ENCODE data around the gene ZFP36L1. TPM values are rescaled to one million over a fixed set of nuclear protein-coding genes. Genes with fewer than 3 reads are reported as not detected.

Gene ZFP36L1
- total and polyA plus RNA-seq, 9 of the 15 experiments (the other 6 are each of a cell fraction or from before 2014, with no cell fraction given) = 1.3 to 26.6 (median 3.7) TPM

GRCh38 chr14:68816183-68816942 lies 23.5 kb upstream of the ZFP36L1 start (continued):
- no peak for TF ChIP-seq RBM14 (IDR thresholded peaks at IDR 0.05; ENCODE audit: borderline replicate concordance, insufficient read depth, low read depth, low read length)
- TF ChIP-seq ZNF584 (CRISPR knock-in tag; IDR thresholded peaks at IDR 0.05; ENCODE audit: low read depth) = peak; percentile 86
- no peak for TF ChIP-seq HINFP (tag; conservative IDR thresholded peaks at IDR 0.05; ENCODE audit: low read depth)
- TF ChIP-seq ZSCAN29 (IDR thresholded peaks at IDR 0.05) = no peak
- TF ChIP-seq MNT (conservative IDR thresholded peaks at IDR 0.05) = peak in 1 of 2 experiments; percentile 48; a peak in 1 of 4 replicates
- TF ChIP-seq BCL6 (CRISPR knock-in tag; IDR thresholded peaks at IDR 0.05) = no peak
- TF ChIP-seq CREB3L1 (IDR thresholded peaks at IDR 0.05; ENCODE audit: borderline replicate concordance, low read depth) = peak; percentile 63; the same call in 1 of the 2 replicates
- TF ChIP-seq, protein P1, sequence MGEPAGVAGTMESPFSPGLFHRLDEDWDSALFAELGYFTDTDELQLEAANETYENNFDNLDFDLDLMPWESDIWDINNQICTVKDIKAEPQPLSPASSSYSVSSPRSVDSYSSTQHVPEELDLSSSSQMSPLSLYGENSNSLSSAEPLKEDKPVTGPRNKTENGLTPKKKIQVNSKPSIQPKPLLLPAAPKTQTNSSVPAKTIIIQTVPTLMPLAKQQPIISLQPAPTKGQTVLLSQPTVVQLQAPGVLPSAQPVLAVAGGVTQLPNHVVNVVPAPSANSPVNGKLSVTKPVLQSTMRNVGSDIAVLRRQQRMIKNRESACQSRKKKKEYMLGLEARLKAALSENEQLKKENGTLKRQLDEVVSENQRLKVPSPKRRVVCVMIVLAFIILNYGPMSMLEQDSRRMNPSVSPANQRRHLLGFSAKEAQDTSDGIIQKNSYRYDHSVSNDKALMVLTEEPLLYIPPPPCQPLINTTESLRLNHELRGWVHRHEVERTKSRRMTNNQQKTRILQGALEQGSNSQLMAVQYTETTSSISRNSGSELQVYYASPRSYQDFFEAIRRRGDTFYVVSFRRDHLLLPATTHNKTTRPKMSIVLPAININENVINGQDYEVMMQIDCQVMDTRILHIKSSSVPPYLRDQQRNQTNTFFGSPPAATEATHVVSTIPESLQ (CRISPR knock-in tag; IDR thresholded peaks at IDR 0.05) = peak; percentile 20; the same call in 1 of the 2 replicates
- TF ChIP-seq ELF1 (tag; IDR thresholded peaks at IDR 0.05) = peak; percentile 80
- peak; percentile 59; the same call in 1 of the 2 replicates for TF ChIP-seq MTA3 (IDR thresholded peaks at IDR 0.05; ENCODE audit: borderline replicate concordance)
- peak; percentile 39; the same call in 1 of the 2 replicates for TF ChIP-seq ELF2 (CRISPR knock-in tag; IDR thresholded peaks at IDR 0.05)
- no peak for TF ChIP-seq DNMT1 (IDR thresholded peaks at IDR 0.05)
- peak; percentile 79; the same call in 1 of the 2 replicates for TF ChIP-seq NR4A1 (CRISPR knock-in tag; IDR thresholded peaks at IDR 0.05)
- TF ChIP-seq NR4A1 (tag; IDR thresholded peaks at IDR 0.05) = peak; percentile 79
- peak; percentile 93 for TF ChIP-seq RAD21 (CRISPR knock-in tag; conservative IDR thresholded peaks at IDR 0.05 in 1 of 2, IDR thresholded peaks at IDR 0.05 in 1 of 2)
- TF ChIP-seq ERF (CRISPR knock-in tag; IDR thresholded peaks at IDR 0.05) = 0 out of 2 replicates have a peak, but pooled peaks have one; percentile 37
- TF ChIP-seq, protein P2, sequence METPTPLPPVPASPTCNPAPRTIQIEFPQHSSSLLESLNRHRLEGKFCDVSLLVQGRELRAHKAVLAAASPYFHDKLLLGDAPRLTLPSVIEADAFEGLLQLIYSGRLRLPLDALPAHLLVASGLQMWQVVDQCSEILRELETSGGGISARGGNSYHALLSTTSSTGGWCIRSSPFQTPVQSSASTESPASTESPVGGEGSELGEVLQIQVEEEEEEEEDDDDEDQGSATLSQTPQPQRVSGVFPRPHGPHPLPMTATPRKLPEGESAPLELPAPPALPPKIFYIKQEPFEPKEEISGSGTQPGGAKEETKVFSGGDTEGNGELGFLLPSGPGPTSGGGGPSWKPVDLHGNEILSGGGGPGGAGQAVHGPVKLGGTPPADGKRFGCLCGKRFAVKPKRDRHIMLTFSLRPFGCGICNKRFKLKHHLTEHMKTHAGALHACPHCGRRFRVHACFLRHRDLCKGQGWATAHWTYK (CRISPR knock-in tag; IDR thresholded peaks at IDR 0.05) = peak; percentile 74
- no peak for TF ChIP-seq CBFB (CRISPR knock-in tag; IDR thresholded peaks at IDR 0.05)
